ENCODE measurements around the gene PTK6. TPM values are rescaled to one million over a fixed set of nuclear protein-coding genes. Genes with fewer than 3 reads are reported as not detected.

PTK6 gene
- polyA plus RNA-seq, 4 donors, result 0.56 to 87.0 (median 47.5) TPM

GRCh38 chr20:63543131-63543530 is 6.0 kb upstream of the PTK6 start:
- H3K4me3 ChIP-seq (ENCODE audit: low read depth in 1 of 3, low read length in 3 of 3), result no peak overlapping the region
- H3K27me3 ChIP-seq (ENCODE audit: control insufficient read depth in 3 of 3, insufficient read depth in 3 of 3, low read length in 3 of 3), result peaks cover 0 to 27% (median 8%) of the 10 kb centered on the region in 3 donors
- DNase-seq (no peak), FAIRE-seq (no peak)
- H3K36me3 ChIP-seq (ENCODE audit: control insufficient read depth in 3 of 3, insufficient read depth in 2 of 3, low read depth in 1 of 3, low read length in 3 of 3), result no peaks in the 10 kb centered on the region
- peaks cover 0 to 25% (median 2%) of the 10 kb centered on the region in 3 donors for H3K4me1 ChIP-seq (ENCODE audit: control insufficient read depth in 3 of 3, insufficient read depth in 2 of 3, low read depth in 1 of 3, low read length in 2 of 3)
- no peaks in the 10 kb centered on the region for H3K9me3 ChIP-seq (ENCODE audit: control insufficient read depth in 2 of 2, insufficient read depth in 1 of 2, low read depth in 1 of 2, low read length in 1 of 2)
- H3K27ac ChIP-seq (ENCODE audit: low read depth in 1 of 3, low read length in 2 of 3), result no peak overlapping the region
- WGBS, 3 donors, result 69 to 85% (median 84%) methylated on average over 10 of the region's 10 CpGs

- H3K36me3 ChIP-seq (ENCODE audit: control insufficient read depth in 3 of 3, insufficient read depth in 2 of 3, low read depth in 1 of 3, low read length in 3 of 3), result no peaks in the 10 kb centered on the region
- no peak overlapping the region for H3K4me3 ChIP-seq (ENCODE audit: low read depth in 1 of 3, low read length in 3 of 3)
- no peaks in the 10 kb centered on the region for H3K9me3 ChIP-seq (ENCODE audit: control insufficient read depth in 2 of 2, insufficient read depth in 1 of 2, low read depth in 1 of 2, low read length in 1 of 2)
- peaks cover 0 to 24% (median 8%) of the 10 kb centered on the region in 3 donors for H3K27me3 ChIP-seq (ENCODE audit: control insufficient read depth in 3 of 3, insufficient read depth in 3 of 3, low read length in 3 of 3)
- no peak for FAIRE-seq
- no peak for DNase-seq
- peaks cover 0 to 26% (median 2%) of the 10 kb centered on the region in 3 donors for H3K4me1 ChIP-seq (ENCODE audit: control insufficient read depth in 3 of 3, insufficient read depth in 2 of 3, low read depth in 1 of 3, low read length in 2 of 3)
- H3K27ac ChIP-seq (ENCODE audit: low read depth in 1 of 3, low read length in 2 of 3), result no peak overlapping the region
- WGBS, 3 donors, result 66 to 79% (median 70%) methylated on average over 10 of the region's 10 CpGs
Measured at GRCh38 chr20:63542696-63543095, 5.5 kb upstream of the PTK6 start.

GRCh38 chr20:63542031-63542559 is 4.9 kb upstream of the PTK6 start:
- Histone ChIP-seq H3K27ac (ENCODE audit: low read depth in 1 of 3, low read length in 2 of 3) (no peak overlapping the region), H3K27me3 (ENCODE audit: control insufficient read depth in 3 of 3, insufficient read depth in 3 of 3, low read length in 3 of 3) (peaks cover 0 to 18% (median 4%) of the 10 kb centered on the region in 3 donors), H3K36me3 (ENCODE audit: control insufficient read depth in 3 of 3, insufficient read depth in 2 of 3, low read depth in 1 of 3, low read length in 3 of 3) (no peaks in the 10 kb centered on the region), H3K9me3 (ENCODE audit: control insufficient read depth in 2 of 2, insufficient read depth in 1 of 2, low read depth in 1 of 2, low read length in 1 of 2) (no peaks in the 10 kb centered on the region), H3K4me3 (ENCODE audit: low read depth in 1 of 3, low read length in 3 of 3) (no peak overlapping the region), H3K4me1 (ENCODE audit: control insufficient read depth in 3 of 3, insufficient read depth in 2 of 3, low read depth in 1 of 3, low read length in 2 of 3) (peaks cover 0 to 32% (median 2%) of the 10 kb centered on the region in 3 donors)
- WGBS, 3 donors, result 53 to 84% (median 55%) methylated on average over 31 to 36 of the region's 36 CpGs
- DNase-seq (no peak), FAIRE-seq (no peak)

- FAIRE-seq, result no peak
- WGBS, 3 donors, result 87 to 95% (median 91%) methylated on average over 25 to 28 of the region's 28 CpGs
- H3K27me3 ChIP-seq (ENCODE audit: control insufficient read depth in 3 of 3, insufficient read depth in 3 of 3, low read length in 3 of 3), result peaks cover 0 to 12% (median 2%) of the 10 kb centered on the region in 3 donors
- no peaks in the 10 kb centered on the region for H3K36me3 ChIP-seq (ENCODE audit: control insufficient read depth in 3 of 3, insufficient read depth in 2 of 3, low read depth in 1 of 3, low read length in 3 of 3)
- DNase-seq, result no peak
- peaks cover 0 to 33% (median 2%) of the 10 kb centered on the region in 3 donors for H3K4me1 ChIP-seq (ENCODE audit: control insufficient read depth in 3 of 3, insufficient read depth in 2 of 3, low read depth in 1 of 3, low read length in 2 of 3)
- no peaks in the 10 kb centered on the region for H3K9me3 ChIP-seq (ENCODE audit: control insufficient read depth in 2 of 2, insufficient read depth in 1 of 2, low read depth in 1 of 2, low read length in 1 of 2)
- H3K4me3 ChIP-seq (ENCODE audit: low read depth in 1 of 3, low read length in 3 of 3), result no peak overlapping the region
- H3K27ac ChIP-seq (ENCODE audit: low read depth in 1 of 3, low read length in 2 of 3), result no peak overlapping the region
Measured at GRCh38 chr20:63541371-63541770, 4.2 kb upstream of the PTK6 start.

GRCh38 chr20:63540417-63541186 is 3.4 kb upstream of the PTK6 start:
- peaks cover 0 to 26% (median 2%) of the 10 kb centered on the region in 3 donors for H3K4me1 ChIP-seq (ENCODE audit: control insufficient read depth in 3 of 3, insufficient read depth in 2 of 3, low read depth in 1 of 3, low read length in 2 of 3)
- no peak overlapping the region for H3K27ac ChIP-seq (ENCODE audit: low read depth in 1 of 3, low read length in 2 of 3)
- no peak overlapping the region for H3K4me3 ChIP-seq (ENCODE audit: low read depth in 1 of 3, low read length in 3 of 3)
- WGBS, 3 donors, result 55 to 77% (median 66%) methylated on average over 45 to 49 of the region's 49 CpGs
- no peaks in the 10 kb centered on the region for H3K9me3 ChIP-seq (ENCODE audit: control insufficient read depth in 2 of 2, insufficient read depth in 1 of 2, low read depth in 1 of 2, low read length in 1 of 2)
- FAIRE-seq, result no peak
- no peaks in the 10 kb centered on the region for H3K36me3 ChIP-seq (ENCODE audit: control insufficient read depth in 3 of 3, insufficient read depth in 2 of 3, low read depth in 1 of 3, low read length in 3 of 3)
- H3K27me3 ChIP-seq (ENCODE audit: control insufficient read depth in 3 of 3, insufficient read depth in 3 of 3, low read length in 3 of 3), result peaks cover 0 to 5% (median 0%) of the 10 kb centered on the region in 3 donors
- DNase-seq, result no peak

- no peak overlapping the region for H3K27ac ChIP-seq (ENCODE audit: low read depth in 1 of 3, low read length in 2 of 3)
- no peak for DNase-seq
- 83 to 88% (median 85%) methylated on average over 29 of the region's 29 CpGs for WGBS, 3 donors
- no peak for FAIRE-seq
- H3K4me3 ChIP-seq (ENCODE audit: low read depth in 1 of 3, low read length in 3 of 3), result no peak overlapping the region
- H3K27me3 ChIP-seq (ENCODE audit: control insufficient read depth in 3 of 3, insufficient read depth in 3 of 3, low read length in 3 of 3), result peaks cover 0 to 4% (median 0%) of the 10 kb centered on the region in 3 donors
- no peaks in the 10 kb centered on the region for H3K36me3 ChIP-seq (ENCODE audit: control insufficient read depth in 3 of 3, insufficient read depth in 2 of 3, low read depth in 1 of 3, low read length in 3 of 3)
- H3K9me3 ChIP-seq (ENCODE audit: control insufficient read depth in 2 of 2, insufficient read depth in 1 of 2, low read depth in 1 of 2, low read length in 1 of 2), result no peaks in the 10 kb centered on the region
- peaks cover 0 to 25% (median 2%) of the 10 kb centered on the region in 3 donors for H3K4me1 ChIP-seq (ENCODE audit: control insufficient read depth in 3 of 3, insufficient read depth in 2 of 3, low read depth in 1 of 3, low read length in 2 of 3)
Measured at GRCh38 chr20:63539441-63540370, 2.5 kb upstream of the PTK6 start.

GRCh38 chr20:63539092-63539430 is 1.9 kb upstream of the PTK6 start:
- Histone ChIP-seq H3K36me3 (ENCODE audit: control insufficient read depth in 3 of 3, insufficient read depth in 2 of 3, low read depth in 1 of 3, low read length in 3 of 3) (no peaks in the 10 kb centered on the region), H3K27me3 (ENCODE audit: control insufficient read depth in 3 of 3, insufficient read depth in 3 of 3, low read length in 3 of 3) (peaks cover 0 to 6% (median 0%) of the 10 kb centered on the region in 3 donors), H3K9me3 (ENCODE audit: control insufficient read depth in 2 of 2, insufficient read depth in 1 of 2, low read depth in 1 of 2, low read length in 1 of 2) (no peaks in the 10 kb centered on the region), H3K4me1 (ENCODE audit: control insufficient read depth in 3 of 3, insufficient read depth in 2 of 3, low read depth in 1 of 3, low read length in 2 of 3) (peaks cover 0 to 22% (median 2%) of the 10 kb centered on the region in 3 donors), H3K4me3 (ENCODE audit: low read depth in 1 of 3, low read length in 3 of 3) (no peak overlapping the region), H3K27ac (ENCODE audit: low read depth in 1 of 3, low read length in 2 of 3) (no peak overlapping the region)
- no peak for DNase-seq
- 11 to 60% (median 28%) methylated on average over 12 of the region's 12 CpGs for WGBS, 3 donors
- no peak for FAIRE-seq

All from small intestine (tissue), 7 donors.